Astrocyte (in vitro differentiated cells and primary cell): ENCODE measurements around the gene SEMA3G.

Experiments used
- CTCF ChIP-seq: IDR thresholded peaks from 2 replicates; pipeline ENCODE4 v1.5.1; 2011; ENCODE audit warnings: low read depth, mild to moderate bottlenecking, inconsistent platforms, low read length, moderate library complexity; ENCODE audit not compliant: insufficient read depth
- EZH2 ChIP-seq: IDR thresholded peaks from 2 replicates; pipeline ENCODE4 v1.6.1; 2012; ENCODE audit warnings: mild to moderate bottlenecking, low read length, inconsistent platforms; ENCODE audit not compliant: insufficient read depth

GRCh38 chr3:52433328-52433995, 11.4 kb downstream of the SEMA3G start:
- TF ChIP-seq CTCF, result no peak
- TF ChIP-seq EZH2, result no peak
